Activated T-cell treated with anti-CD3 and anti-CD28 coated beads, Interleukin-2, amount 50 U/mL, for 1 hour (primary cell): ENCODE measurements around the gene HSPG2.
"Not testable (repeated sequence)": the region's sequence is repeated elsewhere in the genome, so short reads cannot be mapped to it uniquely, and the experiment has no call there.

Experiments
- DNase-seq: peaks from one replicate; pipeline ENCODE4 v3.0.0-alpha.2; 2020

Gene HSPG2

GRCh38 chr1:21840981-21841380, 96.1 kb downstream of the HSPG2 start:
- DNase-seq, result no peak

- no peak for DNase-seq
Observed at GRCh38 chr1:21839337-21840037, 97.6 kb downstream of the HSPG2 start.

GRCh38 chr1:21838359-21839157, 98.6 kb downstream of the HSPG2 start:
- no peak for DNase-seq

DNA sequence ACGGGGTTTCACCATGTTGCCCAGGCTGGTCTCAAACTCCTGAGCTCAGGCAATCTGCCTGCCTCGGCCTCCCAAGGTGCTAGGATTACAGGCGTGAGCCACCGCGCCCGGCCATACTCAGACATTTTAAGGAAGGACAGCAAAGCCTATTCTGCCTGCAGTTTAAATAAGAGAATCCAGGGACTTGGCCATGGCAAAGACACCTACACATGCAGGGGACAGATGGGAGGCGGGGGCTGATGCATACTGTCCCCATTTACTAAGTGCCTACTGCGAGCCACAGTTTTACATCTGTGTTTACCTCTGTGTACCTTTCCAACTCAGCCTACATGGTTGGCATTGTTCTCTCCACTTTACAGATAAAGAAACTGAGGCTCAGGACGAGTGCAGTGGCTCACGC, 99.6 kb downstream of the HSPG2 start:
- DNase-seq, result no peak

DNA sequence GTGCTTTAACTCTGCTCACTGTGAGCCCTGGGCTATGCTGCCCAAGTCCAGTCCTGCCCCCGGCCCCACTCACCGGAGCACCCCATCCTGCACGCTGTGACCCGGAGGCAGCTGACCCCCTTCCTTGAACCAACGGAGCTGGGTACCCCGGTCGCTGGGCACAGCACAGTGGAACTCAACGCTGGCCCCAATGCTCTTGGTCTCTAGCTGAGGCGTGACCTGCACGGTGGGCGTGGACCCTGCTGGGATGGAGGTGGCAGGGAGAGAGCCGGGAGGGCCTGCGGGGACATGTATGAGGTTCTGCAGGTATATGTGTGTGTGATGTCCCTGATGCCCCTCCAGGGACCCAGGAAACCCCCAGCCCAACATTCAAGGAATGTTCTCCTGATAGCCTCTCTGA, 100.4 kb downstream of the HSPG2 start:
- DNase-seq, result no peak

GRCh38 chr1:21836010-21836409, 101.1 kb downstream of the HSPG2 start:
- DNase-seq, result no peak

DNA sequence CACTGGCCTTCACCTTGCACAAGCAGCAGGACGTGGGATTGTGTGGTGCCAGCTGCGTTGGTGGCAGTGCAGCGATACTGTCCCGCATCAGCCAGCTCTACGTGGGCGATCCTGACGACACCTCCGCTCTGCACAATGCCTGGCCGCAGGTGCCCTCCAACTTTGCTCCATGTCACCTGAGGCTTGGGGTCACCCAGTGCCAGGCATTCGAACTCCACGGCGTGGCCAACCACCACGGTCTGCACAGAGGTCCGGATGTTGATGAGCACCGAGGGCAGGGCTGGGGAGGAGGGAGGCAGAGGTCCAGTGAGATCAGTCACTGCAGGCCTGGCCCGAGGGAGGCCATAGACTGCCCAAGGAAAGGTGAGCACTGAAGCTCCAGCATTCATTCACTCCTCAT, 102.4 kb downstream of the HSPG2 start:
- DNase-seq, result no peak

GRCh38 chr1:21834094-21834493, 103.0 kb downstream of the HSPG2 start:
- DNase-seq, result no peak

DNA sequence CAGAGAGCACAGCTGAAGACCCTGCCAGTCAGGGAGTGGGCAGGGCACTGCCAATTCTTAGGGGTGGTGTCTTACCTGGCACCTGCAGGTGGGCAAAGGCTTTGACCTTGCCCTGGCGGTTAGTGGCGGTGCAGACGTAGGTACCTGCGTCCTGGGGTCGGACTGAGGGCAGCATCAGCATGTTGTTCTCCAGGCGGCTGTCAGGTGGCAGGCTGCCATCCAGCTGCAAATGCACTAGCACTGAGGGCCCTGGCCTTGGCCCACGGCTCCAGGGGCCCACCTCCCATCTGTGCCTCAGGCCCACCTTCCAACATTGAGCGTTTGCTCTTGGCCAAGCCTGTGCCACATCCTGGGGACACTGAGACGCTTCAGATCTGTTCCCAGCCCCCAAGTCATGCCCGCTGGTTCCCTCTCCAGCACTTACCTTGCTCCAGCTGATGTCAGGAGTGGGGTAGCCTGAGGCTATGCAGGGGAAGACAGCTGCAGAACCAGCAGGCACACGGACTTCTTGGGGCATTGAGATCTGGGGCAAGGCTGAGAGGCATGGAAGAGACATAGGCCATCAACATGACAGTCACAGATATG, 103.6 kb downstream of the HSPG2 start:
- no peak for DNase-seq

DNA sequence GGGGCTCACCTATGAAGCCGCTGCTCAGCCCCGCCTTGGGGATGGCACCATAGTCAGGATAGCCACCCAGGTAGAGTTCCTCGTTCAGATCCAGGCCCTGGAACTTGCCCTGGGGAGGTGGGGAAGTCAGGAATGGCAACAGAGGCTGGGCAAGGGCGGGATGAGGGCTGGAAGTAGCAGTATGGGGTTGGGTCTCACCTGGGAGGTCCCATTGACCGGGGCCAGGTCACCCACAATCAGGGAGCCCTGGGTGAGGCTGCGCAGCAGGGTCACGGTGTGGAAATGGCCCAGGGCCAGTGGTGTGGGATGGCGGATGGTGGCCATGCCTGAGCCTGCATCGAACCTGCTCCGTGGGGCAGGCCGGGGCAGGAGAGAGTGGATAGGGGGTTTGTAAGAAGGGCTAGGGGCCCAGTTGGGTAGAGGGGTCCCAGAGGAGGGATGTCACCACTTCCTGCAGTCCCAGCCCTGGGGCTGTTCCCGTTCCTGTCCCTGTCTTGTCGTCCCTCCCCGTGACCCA, 105.6 kb downstream of the HSPG2 start:
- no peak for DNase-seq

- no peak for DNase-seq
Observed at GRCh38 chr1:21830792-21831453, 106.2 kb downstream of the HSPG2 start.

GRCh38 chr1:21829294-21829693, 107.8 kb downstream of the HSPG2 start:
- DNase-seq, result no peak

DNA sequence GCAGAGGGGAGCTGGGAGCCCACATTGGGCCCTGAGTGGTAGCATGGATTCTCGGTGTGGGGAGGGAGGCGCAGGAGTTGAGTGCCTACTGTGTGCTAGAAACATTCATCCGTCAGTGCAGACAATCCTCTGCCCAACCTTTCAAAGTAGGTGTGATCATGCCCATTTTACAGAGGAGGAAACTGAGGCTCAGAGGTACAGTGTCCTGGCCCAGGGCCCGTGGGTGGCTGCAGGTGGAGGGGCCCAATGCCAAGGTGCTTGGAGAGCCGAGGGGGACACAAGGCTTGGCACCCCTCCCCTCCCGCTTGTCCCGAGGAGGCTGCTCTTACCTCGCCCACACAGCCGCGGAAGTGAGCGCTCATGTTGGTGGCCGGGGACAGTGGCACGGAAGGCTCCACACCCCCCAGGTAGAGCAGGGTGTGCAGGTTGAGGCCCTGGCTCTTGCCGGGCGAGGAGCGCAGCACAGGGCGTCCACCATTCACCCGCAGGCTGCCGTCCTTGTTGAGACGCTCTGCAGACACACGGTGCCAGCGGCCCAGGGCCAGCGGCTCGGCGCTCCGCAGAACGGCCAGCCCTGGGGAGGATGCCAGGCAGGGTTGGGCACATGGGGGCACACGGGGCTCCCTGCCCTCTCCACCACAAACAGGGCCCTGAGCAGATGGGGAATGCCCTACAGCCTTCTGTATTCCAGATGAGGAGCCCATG, 108.5 kb downstream of the HSPG2 start:
- no peak for DNase-seq

GRCh38 chr1:21828075-21828474, 109.0 kb downstream of the HSPG2 start:
- no peak for DNase-seq

DNA sequence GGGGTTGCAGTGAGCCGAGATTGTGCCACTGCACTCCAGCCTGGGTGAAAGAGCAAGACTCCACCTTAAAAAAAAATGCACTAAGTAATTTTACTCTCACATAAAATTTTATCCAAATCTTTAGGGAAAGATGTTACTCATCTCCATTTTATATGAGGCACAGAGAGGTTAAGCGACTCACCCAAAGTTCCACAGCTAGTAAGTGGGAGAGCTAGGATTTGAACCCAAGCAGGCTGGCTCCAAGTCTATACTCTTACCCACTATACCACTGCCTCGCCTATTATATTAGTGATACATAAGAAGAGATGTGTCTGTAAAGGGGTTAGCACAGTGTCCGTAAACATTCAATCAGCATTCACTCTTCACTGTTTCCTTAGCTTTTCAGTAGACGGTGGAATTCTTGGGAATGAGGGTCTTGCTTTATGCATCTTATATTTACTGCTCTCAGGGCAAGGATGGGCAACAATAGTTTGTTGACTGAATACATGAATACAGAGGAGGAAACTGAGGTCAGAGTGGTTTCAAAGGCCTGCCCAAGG, 109.9 kb downstream of the HSPG2 start:
- DNase-seq, result no peak

DNA sequence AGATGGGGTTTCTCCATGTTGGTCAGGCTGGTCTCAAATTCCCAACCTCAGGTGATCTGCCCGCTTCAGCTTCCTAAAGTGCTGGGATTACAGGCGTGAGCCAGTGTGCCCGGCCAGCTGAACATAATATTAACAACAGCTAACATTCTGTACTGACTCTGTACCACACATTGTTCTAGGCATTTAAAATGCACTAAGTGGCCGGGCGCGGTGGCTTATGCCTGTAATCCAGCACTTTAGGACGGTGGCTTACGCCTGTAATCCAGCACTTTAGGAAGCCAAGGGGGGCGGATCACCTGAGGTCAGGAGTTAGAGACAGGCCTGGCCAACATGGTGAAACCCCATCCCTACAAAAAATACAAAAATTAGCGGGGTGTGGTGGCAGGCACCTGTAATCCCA, 110.4 kb downstream of the HSPG2 start:
- DNase-seq, result not testable (repeated sequence)

DNA sequence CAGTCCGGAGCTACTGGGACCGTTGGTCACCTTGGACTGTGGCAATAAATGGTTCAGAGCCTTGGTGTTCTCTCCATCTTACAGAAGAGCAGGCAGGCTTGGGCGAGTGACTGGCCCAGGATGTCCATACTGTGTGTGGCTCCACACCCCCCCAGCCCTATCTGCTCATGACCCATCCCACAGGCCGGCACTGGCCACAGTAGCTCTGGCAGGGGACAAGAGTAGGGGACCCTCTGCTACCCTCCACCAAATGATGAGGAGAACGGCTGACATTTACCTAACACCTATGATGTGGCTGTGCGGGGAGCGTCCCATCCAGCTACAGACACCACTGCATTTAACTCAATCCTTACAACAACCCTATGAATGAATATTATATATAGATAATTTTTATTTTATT, 111.7 kb downstream of the HSPG2 start:
- no peak for DNase-seq

DNA sequence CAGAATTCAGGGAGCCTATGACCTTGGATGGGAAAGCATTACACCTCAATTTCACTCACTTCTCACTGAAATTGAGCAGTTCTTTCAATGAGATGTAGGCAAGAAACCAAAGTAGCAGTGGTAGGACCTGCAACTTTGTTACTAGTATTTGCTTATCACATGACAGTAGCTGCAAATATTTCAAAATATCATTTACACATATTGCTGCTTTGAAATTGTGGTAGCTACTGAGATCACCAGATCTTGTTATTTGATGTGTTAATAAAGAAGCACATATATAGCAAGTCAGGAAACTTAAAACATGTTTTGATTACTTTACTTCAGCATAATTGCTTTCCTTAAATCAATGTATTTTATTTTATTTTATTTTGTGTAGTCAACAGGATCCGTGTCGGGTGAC, 112.2 kb downstream of the HSPG2 start:
- no peak for DNase-seq

GRCh38 chr1:21823980-21824702, 113.0 kb downstream of the HSPG2 start:
- no peak for DNase-seq

DNA sequence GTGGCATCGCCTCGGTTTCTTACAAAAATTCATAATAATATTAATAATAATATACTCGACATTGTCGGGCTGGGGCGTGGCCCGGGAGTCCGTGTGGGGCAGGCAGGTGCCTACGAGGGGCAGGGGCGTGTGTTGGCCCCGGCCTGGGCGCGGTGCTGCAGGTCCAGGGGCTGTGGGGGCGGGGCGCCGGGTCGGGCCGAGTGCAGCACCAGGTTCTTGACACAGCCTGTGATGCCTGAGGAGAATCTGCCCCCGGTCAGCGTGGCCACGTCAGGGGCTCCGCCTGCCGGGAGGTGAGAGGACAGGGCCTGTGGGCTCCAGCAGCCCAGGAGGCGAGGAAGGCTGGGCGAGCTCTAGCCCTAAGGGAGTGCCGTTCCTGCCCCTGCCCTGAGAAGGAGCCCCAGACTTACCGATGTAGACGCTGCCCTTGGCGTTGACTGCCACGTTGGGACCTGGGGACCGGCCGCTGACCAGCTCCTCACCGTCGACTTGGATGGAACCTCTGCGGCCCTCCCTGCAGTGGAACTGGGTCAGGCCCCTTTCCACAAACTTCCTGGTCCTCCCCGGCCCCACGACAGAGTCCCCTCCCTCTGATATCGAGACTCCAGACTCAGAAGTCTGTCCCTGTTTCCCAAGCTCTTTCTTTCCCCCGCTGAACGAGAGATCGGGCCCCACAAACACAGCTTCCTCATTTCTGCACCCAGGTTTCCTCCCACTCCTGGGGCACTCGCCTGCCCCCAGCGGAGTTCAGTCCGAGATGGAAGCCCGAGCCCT, 113.7 kb downstream of the HSPG2 start:
- no peak for DNase-seq

DNA sequence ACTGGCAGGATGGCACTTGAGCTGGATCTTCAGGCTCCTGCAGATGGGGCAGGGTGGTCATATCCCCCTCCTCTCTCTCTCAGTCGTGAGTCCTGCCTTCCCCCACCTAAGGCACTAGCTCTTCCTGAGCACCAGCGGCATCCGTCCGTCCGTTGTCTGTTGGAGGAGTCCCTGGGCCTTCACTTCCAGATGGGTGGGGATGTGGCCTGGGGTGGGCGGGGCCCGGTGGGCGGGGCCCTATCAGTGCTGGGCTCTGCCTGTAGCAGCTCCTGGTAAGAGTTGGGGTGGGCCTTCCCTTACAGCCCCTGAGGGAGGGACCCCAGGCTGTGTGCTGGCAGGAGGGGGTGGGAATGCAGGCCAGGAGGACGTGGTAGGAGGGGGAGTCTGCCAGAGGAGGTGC, 114.8 kb downstream of the HSPG2 start:
- DNase-seq, result no peak
